B cell (primary cell): ENCODE data around the gene SLC29A4. TPM values are rescaled to one million over a fixed set of nuclear protein-coding genes. Genes with fewer than 3 reads are reported as not detected.
"Not testable (repeated sequence)": the region's sequence is repeated elsewhere in the genome, so short reads cannot be mapped to it uniquely, and the experiment has no call there.

Source experiments
- ATAC-seq: fragments of 200-7000 bp; cut with Tn5 transposase; one replicate; pipeline ENCODE4 v1.10.0; 2021; ENCODE audit warnings: low read depth, mild to moderate bottlenecking, moderate number of reproducible peaks, moderate library complexity
- CTCF ChIA-PET: fragments of 350-600 bp; sonication (Branson Sonifier 250); formaldehyde crosslinking; loops from one replicate; lab custom pipeline; 2021; ENCODE audit warnings: antibody characterized with exemption, inconsistent platforms; lab: Charles Lee
- POLR2A ChIA-PET: fragments of 350-600 bp; sonication (Branson Sonifier 250); formaldehyde crosslinking; loops from one replicate; lab custom pipeline; 2021; ENCODE audit warnings: antibody characterized with exemption; lab: Charles Lee
- DNase-seq: peaks from one replicate; pipeline ENCODE4 v3.0.0; 2013
- H2AFZ ChIP-seq: 2 replicates; pipeline ENCODE4 v1.6.1; 2012; ENCODE audit warnings: mild to moderate bottlenecking, low read depth, low read length; ENCODE audit not compliant: insufficient read depth, poor library complexity, severe bottlenecking
- H3K27ac ChIP-seq, 2 donors: 1 replicate in 1 of 2; 2 replicates in 1 of 2; pipeline ENCODE4 v1.5.1; 2012 to 2013; ENCODE audit warnings: low read length in 2 of 2, mild to moderate bottlenecking in 2 of 2, moderate library complexity in 1 of 2
- H3K27me3 ChIP-seq, 4 experiments: fragments of 200-600 bp in 1 of 4; sonication (generic) in 1 of 4; replicated peaks in 1 of 4; 1 replicate in 2 of 4; 2 replicates in 2 of 4; pipeline versions ENCODE4 v1.6.1 to v1.7.0; 2013 to 2016; ENCODE audit warnings: low read length in 3 of 4, mild to moderate bottlenecking in 2 of 4, mixed read lengths in 1 of 4, moderate library complexity in 1 of 4; ENCODE audit not compliant: insufficient read depth in 4 of 4, control insufficient read depth in 3 of 4; ENCODE audit errors: control extremely low read depth in 1 of 4
- H3K36me3 ChIP-seq, 2 experiments: replicated peaks in 1 of 2; 1 replicate in 1 of 2; 2 replicates in 1 of 2; pipeline versions ENCODE4 v1.6.1 to v1.7.1; 2013; ENCODE audit warnings: low read length in 1 of 2; ENCODE audit not compliant: insufficient read depth in 2 of 2, control insufficient read depth in 1 of 2; ENCODE audit errors: control extremely low read depth in 1 of 2, extremely low read depth in 1 of 2
- H3K4me1 ChIP-seq, 2 donors: fragments of 200-600 bp in 1 of 2; sonication (generic) in 1 of 2; 1 replicate in 1 of 2; 2 replicates in 1 of 2; pipeline versions ENCODE4 v1.5.1 to v1.6.1; 2013 to 2017; ENCODE audit warnings: low read length in 2 of 2; ENCODE audit not compliant: control insufficient read depth in 2 of 2, insufficient read depth in 2 of 2
- H3K4me2 ChIP-seq: replicated peaks from 2 replicates; pipeline ENCODE3; 2012; ENCODE audit warnings: mild to moderate bottlenecking, low read depth, low read length; ENCODE audit not compliant: poor library complexity, severe bottlenecking
- H3K4me3 ChIP-seq, 5 experiments: fragments of 200-600 bp in 1 of 5; sonication (generic) in 1 of 5; 1 replicate in 3 of 5; 2 replicates in 2 of 5; pipeline versions ENCODE4 v1.5.1 to v1.7.0; 2011 to 2016; ENCODE audit warnings: low read length in 4 of 5, mild to moderate bottlenecking in 4 of 5, low read depth in 2 of 5, control low read depth in 1 of 5, moderate library complexity in 1 of 5; ENCODE audit not compliant: insufficient read depth in 1 of 5; ENCODE audit errors: control extremely low read depth in 1 of 5, extremely low read depth in 1 of 5
- H3K79me2 ChIP-seq: fragments of 200-600 bp; sonication (generic); one replicate; pipeline ENCODE4 v1.6.0; 2016; ENCODE audit warnings: low read length; ENCODE audit not compliant: control insufficient read depth, insufficient read depth
- H3K9ac ChIP-seq: fragments of 200-600 bp; sonication (generic); 2 replicates; pipeline ENCODE4 v1.6.1; 2017; ENCODE audit warnings: mild to moderate bottlenecking, low read length, moderate library complexity
- H3K9me3 ChIP-seq, 3 donors: one replicate each; pipeline versions ENCODE4 v1.6.1 to v1.7.1; 2013; ENCODE audit warnings: low read length in 2 of 3; ENCODE audit not compliant: control insufficient read depth in 2 of 3, insufficient read depth in 1 of 3; ENCODE audit errors: control extremely low read depth in 1 of 3
- H4K20me1 ChIP-seq: 2 replicates; pipeline ENCODE4 v1.6.0; 2012; ENCODE audit warnings: mild to moderate bottlenecking, low read length; ENCODE audit not compliant: insufficient read depth, control insufficient read depth, poor library complexity, severe bottlenecking
- H3K27ac Mint-ChIP-seq: one replicate; pipeline ENCODE4 v1.8.0; 2021; ENCODE audit warnings: mixed read lengths
- H3K27me3 Mint-ChIP-seq: one replicate; pipeline ENCODE4 v1.8.0; 2021; ENCODE audit warnings: mixed read lengths
- H3K4me1 Mint-ChIP-seq: one replicate; pipeline ENCODE4 v1.8.0; 2021; ENCODE audit warnings: mixed read lengths
- H3K4me3 Mint-ChIP-seq: one replicate; pipeline ENCODE4 v1.8.0; 2021; ENCODE audit warnings: mixed read lengths
- H3K9me3 Mint-ChIP-seq: one replicate; pipeline ENCODE4 v1.8.0; 2022; ENCODE audit warnings: mixed read lengths; ENCODE audit not compliant: insufficient read depth
- CTCF ChIP-seq: fragments of 200-600 bp; IDR thresholded peaks from one replicate; pipeline ENCODE4 v1.8.0; 2022; ENCODE audit warnings: antibody characterized with exemption, mild to moderate bottlenecking
- EZH2 ChIP-seq: IDR thresholded peaks from 2 replicates; pipeline ENCODE4 v1.6.1; 2012; ENCODE audit warnings: borderline replicate concordance, low read depth, mild to moderate bottlenecking, moderate library complexity, low read length; ENCODE audit not compliant: insufficient read depth, poor library complexity, severe bottlenecking
- WGBS: methylation state at CpG from one replicate; pipeline ENCODE4 v1.1.5; 2013; ENCODE audit warnings: missing lambda C conversion rate; ENCODE audit not compliant: insufficient coverage; 5-methylcytosine and 5-hydroxymethylcytosine counted together
- intact Hi-C: fragments of 100-400 bp; cut with micrococcal nuclease; formaldehyde crosslinking; loops from one replicate; pipeline ENCODE4 v1.10.0; 2022
- polyA plus RNA-seq: library from polyadenylated mRNA; depleted of rRNA; stranded (reverse); fragments of >200 nt; gene quantifications from 2 replicates; pipeline ENCODE4 v1.2.3, GENCODE V29; 2012
- total RNA-seq, 2 donors: library from RNA; stranded (reverse); fragments of 120-200 nt in 1 of 2; gene quantifications; 1 replicate in 1 of 2; 2 replicates in 1 of 2; pipeline versions ENCODE4 v1.2.3 to v1.2.4, GENCODE V29; 2013 to 2022

Gene SLC29A4
- total and polyA plus RNA-seq, 2 donors (not counting 1 experiment from before 2014, with no cell fraction given), result 0.21 to 0.67 TPM

- DNase-seq, result no peak
- WGBS, result 95% methylated on average over 18 of the region's 19 CpGs
- Mint-ChIP-seq H3K27ac (no peak overlapping the region), H3K4me3 (no peak overlapping the region), H3K4me1 (peaks cover 2% of the 10 kb centered on the region), H3K9me3 (no peaks in the 10 kb centered on the region), H3K27me3 (peaks cover 16% of the 10 kb centered on the region)
- Histone ChIP-seq H3K4me2 (no peak overlapping the region), H3K4me1 (peaks cover 6% of the 10 kb centered on the region in 2 donors), H3K36me3 (no peaks in the 10 kb centered on the region), H3K4me3 (no peak overlapping the region), H4K20me1 (no peaks in the 10 kb centered on the region), H2AFZ (no peak overlapping the region), H3K79me2 (no peaks in the 10 kb centered on the region), H3K9ac (no peak overlapping the region), H3K9me3 (peaks cover 0 to 9% (median 0%) of the 10 kb centered on the region in 3 donors), H3K27me3 (peaks cover 0 to 20% (median 8%) of the 10 kb centered on the region in 4 experiments), H3K27ac (no peak overlapping the region)
- POLR2A ChIA-PET, result interaction anchor here (0.7 kb wide), 2 partner anchors 53 to 91 kb away, joined by 3 to 4 read pairs; no protein-coding TSS in a partner anchor
- intact Hi-C loops, result no loop called here
- CTCF ChIA-PET, result no interaction called here
- TF ChIP-seq EZH2, result no peak
- no peak for TF ChIP-seq CTCF
- no peak for ATAC-seq
Measured at GRCh38 chr7:5287802-5288201, 5.1 kb downstream of the SLC29A4 start.

- H3K4me3 ChIP-seq, DNase-seq, H3K9me3 Mint-ChIP-seq, H3K9ac ChIP-seq, H3K4me3 Mint-ChIP-seq, intact Hi-C loops, H3K4me2 ChIP-seq, POLR2A ChIA-PET, H3K79me2 ChIP-seq, ATAC-seq, H3K4me1 Mint-ChIP-seq, H3K9me3 ChIP-seq, H3K27ac Mint-ChIP-seq, H3K4me1 ChIP-seq, H2AFZ ChIP-seq, H3K27ac ChIP-seq, H3K36me3 ChIP-seq, H4K20me1 ChIP-seq: not testable (repeated sequence)
- peaks cover 16% of the 10 kb centered on the region for H3K27me3 Mint-ChIP-seq
- H3K27me3 ChIP-seq, result peaks cover 0 to 17% (median 6%) of the 10 kb centered on the region in 4 experiments
- CTCF ChIA-PET, result interaction anchor here (0.6 kb wide), 1 partner anchor 131 kb away, joined by 5 read pairs; no protein-coding TSS in a partner anchor
- 92% methylated on average over 6 of the region's 8 CpGs for WGBS
Measured at GRCh38 chr7:5288560-5288959, 5.8 kb downstream of the SLC29A4 start.
